GM21717 (cell line): ENCODE results near the gene ODF4.
"Not testable (repeated sequence)": the region's sequence is repeated elsewhere in the genome, so short reads cannot be mapped to it uniquely, and the experiment has no call there.

Experiments used
- ATAC-seq: cut with Tn5 transposase; IDR thresholded peaks from one replicate; pipeline ENCODE4 v1.9.1; 2021; ENCODE audit warnings: mild to moderate bottlenecking, moderate library complexity; ENCODE audit not compliant: unreplicated experiment

Gene ODF4

GRCh38 chr17:8392674-8393469 is 53.2 kb downstream of the ODF4 start:
- no peak for ATAC-seq

- no peak for ATAC-seq
Observed at GRCh38 chr17:8393470-8394231, 54.0 kb downstream of the ODF4 start.

- ATAC-seq = not testable (repeated sequence)
Observed at GRCh38 chr17:8394497-8394896, 54.9 kb downstream of the ODF4 start.
